Muscle layer of colon (tissue), 2 donors: ENCODE results near the gene RABAC1.
"Not testable (repeated sequence)": the region's sequence is repeated elsewhere in the genome, so short reads cannot be mapped to it uniquely, and the experiment has no call there.

Source experiments
- H3K27ac ChIP-seq: one replicate; pipeline ENCODE4 v1.7.0; 2013; ENCODE audit warnings: low read depth, mild to moderate bottlenecking, low read length, moderate library complexity
- H3K27me3 ChIP-seq, 2 donors: one replicate each; pipeline ENCODE4 v1.7.0; 2013; ENCODE audit warnings: low read length in 2 of 2, mild to moderate bottlenecking in 2 of 2; ENCODE audit not compliant: insufficient read depth in 2 of 2, control insufficient read depth in 1 of 2
- H3K36me3 ChIP-seq: one replicate; pipeline ENCODE4 v1.7.0; 2013; ENCODE audit warnings: mild to moderate bottlenecking, low read length; ENCODE audit not compliant: insufficient read depth
- H3K4me1 ChIP-seq: one replicate; pipeline ENCODE4 v1.7.0; 2013; ENCODE audit warnings: mild to moderate bottlenecking, low read length; ENCODE audit not compliant: insufficient read depth
- H3K4me3 ChIP-seq, 2 donors: one replicate each; pipeline ENCODE4 v1.7.0; 2013; ENCODE audit warnings: low read length in 2 of 2, low read depth in 1 of 2, mild to moderate bottlenecking in 1 of 2, moderate library complexity in 1 of 2
- H3K9ac ChIP-seq: one replicate; pipeline ENCODE4 v1.7.0; 2013; ENCODE audit warnings: low read length
- H3K9me3 ChIP-seq: one replicate; pipeline ENCODE4 v1.7.0; 2013; ENCODE audit warnings: mild to moderate bottlenecking, low read length
- donor health status: abdominal sarcoma.
- donor health status: Adenocarcinoma of cecum.

RABAC1 gene

GRCh38 chr19:41995959-41996797, 37.1 kb upstream of the RABAC1 start:
- H3K27me3 ChIP-seq: peaks cover 35 to 79% of the 10 kb centered on the region in 2 donors
- no peak overlapping the region for H3K27ac ChIP-seq
- no peak overlapping the region for H3K9ac ChIP-seq

GRCh38 chr19:41994994-41995958, 36.2 kb upstream of the RABAC1 start:
- Histone ChIP-seq H3K27ac (no peak overlapping the region), H3K9me3 (no peaks in the 10 kb centered on the region), H3K27me3 (peaks cover 35 to 80% of the 10 kb centered on the region in 2 donors), H3K4me1 (no peaks in the 10 kb centered on the region), H3K4me3 (no peak overlapping the region), H3K9ac (no peak overlapping the region), H3K36me3 (no peaks in the 10 kb centered on the region)

More at GRCh38 chr19:41995959-41996797, 37.1 kb upstream of the RABAC1 start:
- Histone ChIP-seq H3K4me1 (no peaks in the 10 kb centered on the region), H3K4me3 (no peak overlapping the region), H3K9me3 (no peaks in the 10 kb centered on the region), H3K36me3 (no peaks in the 10 kb centered on the region)

GRCh38 chr19:41994521-41994971, 35.4 kb upstream of the RABAC1 start:
- no peak overlapping the region for H3K4me3 ChIP-seq
- H3K36me3 ChIP-seq: no peaks in the 10 kb centered on the region
- no peak overlapping the region for H3K27ac ChIP-seq
- H3K9me3 ChIP-seq: no peaks in the 10 kb centered on the region
- no peak overlapping the region for H3K9ac ChIP-seq
- H3K27me3 ChIP-seq: peaks cover 31 to 75% of the 10 kb centered on the region in 2 donors
- H3K4me1 ChIP-seq: no peaks in the 10 kb centered on the region

- H3K9me3 ChIP-seq: no peaks in the 10 kb centered on the region
- no peak within 1 kb of the TSS for H3K9ac ChIP-seq
- peak within 1 kb of the TSS in 1 of 2 donors; percentile 20 for H3K4me3 ChIP-seq
- no peaks in the 10 kb centered on the region for H3K4me1 ChIP-seq
- peaks cover 28 to 69% of the 10 kb centered on the region in 2 donors for H3K27me3 ChIP-seq
- H3K36me3 ChIP-seq: no peaks in the 10 kb centered on the region
- no peak within 1 kb of the TSS for H3K27ac ChIP-seq
Measured at GRCh38 chr19:41993612-41994483, 34.7 kb upstream of the RABAC1 start, which contains the start of gene ATP1A3. Gene ATP1A3, minus strand, starts transcription at chr19:41994230. Its CDS starts 154 bp downstream, at chr19:41994076.

- H3K4me3 ChIP-seq, H3K9ac ChIP-seq, H3K9me3 ChIP-seq, H3K36me3 ChIP-seq, H3K27ac ChIP-seq, H3K4me1 ChIP-seq: not testable (repeated sequence)
- peaks cover 24 to 61% of the 10 kb centered on the region in 2 donors for H3K27me3 ChIP-seq
Measured at GRCh38 chr19:41991925-41992569, 32.9 kb upstream of the RABAC1 start.

- H3K9me3 ChIP-seq: no peaks in the 10 kb centered on the region
- H3K4me1 ChIP-seq: no peaks in the 10 kb centered on the region
- no peak overlapping the region for H3K9ac ChIP-seq
- H3K36me3 ChIP-seq: no peaks in the 10 kb centered on the region
- peaks cover 14 to 51% of the 10 kb centered on the region in 2 donors for H3K27me3 ChIP-seq
- no peak overlapping the region for H3K4me3 ChIP-seq
- no peak overlapping the region for H3K27ac ChIP-seq
Measured at GRCh38 chr19:41991025-41991424, 31.9 kb upstream of the RABAC1 start.

- Histone ChIP-seq H3K9me3 (no peaks in the 10 kb centered on the region), H3K4me1 (no peaks in the 10 kb centered on the region), H3K9ac (no peak overlapping the region), H3K4me3 (no peak overlapping the region), H3K27me3 (peaks cover 10 to 47% of the 10 kb centered on the region in 2 donors), H3K36me3 (no peaks in the 10 kb centered on the region), H3K27ac (no peak overlapping the region)
Measured at GRCh38 chr19:41990615-41991014, 31.5 kb upstream of the RABAC1 start.

- H3K4me3 ChIP-seq: no peak overlapping the region
- no peak overlapping the region for H3K27ac ChIP-seq
- H3K9me3 ChIP-seq: no peaks in the 10 kb centered on the region
- H3K9ac ChIP-seq: no peak overlapping the region
- no peaks in the 10 kb centered on the region for H3K4me1 ChIP-seq
- no peaks in the 10 kb centered on the region for H3K36me3 ChIP-seq
- H3K27me3 ChIP-seq: peaks cover 6 to 41% of the 10 kb centered on the region in 2 donors
Measured at GRCh38 chr19:41990028-41990427, 30.9 kb upstream of the RABAC1 start.

GRCh38 chr19:41988947-41989346, 29.8 kb upstream of the RABAC1 start:
- Histone ChIP-seq H3K27me3 (peaks cover 0 to 30% of the 10 kb centered on the region in 2 donors), H3K9ac (no peak overlapping the region), H3K9me3 (no peaks in the 10 kb centered on the region), H3K27ac (no peak overlapping the region), H3K4me3 (no peak overlapping the region), H3K4me1 (no peaks in the 10 kb centered on the region), H3K36me3 (no peaks in the 10 kb centered on the region)

- H3K4me3 ChIP-seq: no peak overlapping the region
- no peaks in the 10 kb centered on the region for H3K9me3 ChIP-seq
- no peak overlapping the region for H3K27ac ChIP-seq
- no peak overlapping the region for H3K9ac ChIP-seq
- H3K27me3 ChIP-seq: peaks cover 0 to 17% of the 10 kb centered on the region in 2 donors
- H3K4me1 ChIP-seq: no peaks in the 10 kb centered on the region
- H3K36me3 ChIP-seq: no peaks in the 10 kb centered on the region
Measured at GRCh38 chr19:41987141-41987860, 28.2 kb upstream of the RABAC1 start.
